ENCODE measurements around the gene NUDCD3.

NUDCD3 gene

GRCh38 chr7:44535348-44536064, 45.0 kb upstream of the NUDCD3 start:
- DNase-seq (ENCODE audit: insufficient read length, low spot score): no peak
- TF ChIP-seq, protein P1, sequence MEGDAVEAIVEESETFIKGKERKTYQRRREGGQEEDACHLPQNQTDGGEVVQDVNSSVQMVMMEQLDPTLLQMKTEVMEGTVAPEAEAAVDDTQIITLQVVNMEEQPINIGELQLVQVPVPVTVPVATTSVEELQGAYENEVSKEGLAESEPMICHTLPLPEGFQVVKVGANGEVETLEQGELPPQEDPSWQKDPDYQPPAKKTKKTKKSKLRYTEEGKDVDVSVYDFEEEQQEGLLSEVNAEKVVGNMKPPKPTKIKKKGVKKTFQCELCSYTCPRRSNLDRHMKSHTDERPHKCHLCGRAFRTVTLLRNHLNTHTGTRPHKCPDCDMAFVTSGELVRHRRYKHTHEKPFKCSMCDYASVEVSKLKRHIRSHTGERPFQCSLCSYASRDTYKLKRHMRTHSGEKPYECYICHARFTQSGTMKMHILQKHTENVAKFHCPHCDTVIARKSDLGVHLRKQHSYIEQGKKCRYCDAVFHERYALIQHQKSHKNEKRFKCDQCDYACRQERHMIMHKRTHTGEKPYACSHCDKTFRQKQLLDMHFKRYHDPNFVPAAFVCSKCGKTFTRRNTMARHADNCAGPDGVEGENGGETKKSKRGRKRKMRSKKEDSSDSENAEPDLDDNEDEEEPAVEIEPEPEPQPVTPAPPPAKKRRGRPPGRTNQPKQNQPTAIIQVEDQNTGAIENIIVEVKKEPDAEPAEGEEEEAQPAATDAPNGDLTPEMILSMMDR (IDR thresholded peaks at IDR 0.05; ENCODE audit: insufficient read depth, missing control alignments): no peak
- no peak for FAIRE-seq

DNA sequence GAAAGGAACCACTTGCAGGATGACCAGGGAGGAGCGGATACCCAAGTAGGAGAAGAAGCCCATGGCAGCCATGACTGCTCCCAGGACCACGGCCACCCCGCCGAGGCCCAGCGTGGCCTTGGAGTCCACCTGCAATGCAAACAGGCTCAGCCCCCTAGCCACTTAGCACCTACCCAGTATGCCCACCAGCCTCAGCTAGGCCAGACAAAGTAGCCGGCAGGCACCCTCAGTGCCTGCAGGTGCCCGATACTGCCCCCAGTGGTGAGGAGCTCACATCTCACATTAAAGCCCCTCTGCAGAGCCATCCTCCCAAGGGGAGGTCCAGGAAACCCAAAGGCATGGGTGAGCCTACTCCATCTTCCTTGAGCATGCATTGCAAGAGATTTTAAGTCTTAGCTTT, 44.0 kb upstream of the NUDCD3 start:
- FAIRE-seq (no peak), DNase-seq (ENCODE audit: insufficient read length, low spot score) (peak; percentile 82)
- TF ChIP-seq, protein P1 (IDR thresholded peaks at IDR 0.05; ENCODE audit: insufficient read depth, missing control alignments): peak; percentile 58

- TF ChIP-seq, protein P1 (IDR thresholded peaks at IDR 0.05; ENCODE audit: insufficient read depth, missing control alignments): no peak
- no peak for FAIRE-seq
- DNase-seq (ENCODE audit: insufficient read length, low spot score): no peak
Observed at GRCh38 chr7:44534087-44534486, 43.6 kb upstream of the NUDCD3 start.

DNA sequence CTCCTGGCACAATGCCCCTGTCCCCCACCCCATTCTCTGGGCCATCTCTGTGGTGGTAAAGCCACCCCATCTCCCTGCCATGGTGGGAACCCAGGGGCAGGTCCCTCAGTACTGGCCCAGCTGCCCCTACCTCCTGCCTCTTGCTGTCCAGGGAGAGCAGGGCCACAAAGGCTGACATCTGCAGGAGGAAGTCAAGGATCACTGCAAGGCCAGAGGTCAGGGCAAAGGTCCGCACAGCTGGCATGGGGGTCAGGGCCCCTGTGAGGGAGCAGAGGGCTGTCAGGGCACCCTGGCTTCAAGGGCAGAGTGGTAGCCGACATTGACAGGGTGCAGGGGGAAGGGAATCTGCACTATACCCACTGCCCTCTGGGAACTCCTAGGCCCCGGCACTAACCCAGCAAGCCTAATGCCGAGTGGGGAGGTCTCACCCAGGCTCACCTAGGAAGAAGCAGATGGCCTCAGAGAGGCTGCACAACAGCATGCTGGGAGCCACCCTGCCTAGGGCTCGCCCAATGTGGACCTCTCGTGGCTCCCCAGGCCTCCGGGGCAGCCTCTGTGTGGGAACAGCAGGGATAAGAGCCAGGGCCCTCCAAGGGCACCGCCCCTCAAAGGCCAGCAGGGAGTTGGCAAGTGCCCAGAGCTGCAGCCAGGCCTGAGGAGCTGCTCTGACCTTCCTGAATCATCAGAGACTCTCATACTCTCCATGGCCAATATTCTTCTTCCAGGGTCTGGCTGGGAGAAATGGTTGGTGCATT, 43.0 kb upstream of the NUDCD3 start:
- TF ChIP-seq, protein P1 (IDR thresholded peaks at IDR 0.05; ENCODE audit: insufficient read depth, missing control alignments): no peak
- DNase-seq (ENCODE audit: insufficient read length, low spot score) (no peak), FAIRE-seq (no peak)

DNA sequence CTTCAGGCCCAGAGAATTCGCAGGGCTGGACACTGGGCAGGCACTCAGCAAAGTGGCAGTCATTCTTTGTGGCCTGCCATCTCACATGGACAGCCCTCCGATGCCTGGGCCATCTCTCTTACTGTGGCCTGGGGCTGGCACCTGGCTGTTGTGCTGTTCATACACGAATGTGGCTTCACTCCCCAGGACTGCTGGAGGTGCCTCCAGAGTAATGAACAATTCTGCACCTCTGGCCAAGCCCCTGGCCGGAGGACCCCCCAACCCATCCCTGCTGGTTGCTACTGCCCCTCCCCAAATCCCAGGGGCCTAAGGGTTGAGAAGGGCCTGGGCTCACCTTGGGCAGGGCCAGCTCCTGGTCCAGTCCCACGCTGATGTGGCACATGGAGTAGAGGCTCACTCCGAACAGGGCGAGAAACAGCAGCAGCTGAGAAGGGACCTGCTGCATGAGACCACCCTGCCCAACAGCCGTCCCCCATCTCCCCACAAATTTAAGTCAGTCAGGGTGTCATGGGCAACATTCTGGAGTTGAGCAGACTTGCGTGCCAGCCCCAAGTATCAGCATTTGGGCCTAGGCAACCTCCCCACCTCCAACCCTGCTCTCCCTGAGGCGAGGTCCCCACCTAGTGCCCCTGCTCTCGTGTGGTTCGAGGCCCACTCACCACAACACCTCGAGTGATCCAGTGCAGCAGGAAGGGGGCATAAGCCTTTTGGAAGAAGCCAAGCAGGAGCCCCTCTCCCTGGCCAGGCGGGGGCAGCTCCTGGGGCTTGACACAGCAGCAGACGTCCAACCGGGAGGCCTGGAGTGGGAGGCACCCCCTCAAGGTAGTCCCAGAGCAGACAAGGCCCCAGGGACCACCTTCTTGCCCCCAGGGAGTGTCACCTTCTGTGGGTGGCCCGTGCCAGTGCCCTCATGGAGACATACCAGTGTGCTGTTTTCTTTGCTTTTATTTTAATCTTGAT, 41.2 kb upstream of the NUDCD3 start:
- TF ChIP-seq, protein P1 (IDR thresholded peaks at IDR 0.05; ENCODE audit: insufficient read depth, missing control alignments): no peak
- DNase-seq (ENCODE audit: insufficient read length, low spot score) (no peak), FAIRE-seq (no peak)

GRCh38 chr7:44530990-44531389, 40.5 kb upstream of the NUDCD3 start:
- TF ChIP-seq, protein P1 (IDR thresholded peaks at IDR 0.05; ENCODE audit: insufficient read depth, missing control alignments): no peak
- no peak for DNase-seq (ENCODE audit: insufficient read length, low spot score)
- FAIRE-seq: no peak

Data from D721Med (cell line).